ENCODE results near the gene CISD3.
A peak's percentile ranks its signal among the peaks of the same experiment; 100 is the strongest.
"Not testable (repeated sequence)": the region's sequence is repeated elsewhere in the genome, so short reads cannot be mapped to it uniquely, and the experiment has no call there.

The CISD3 gene

GRCh38 chr17:38707678-38708351 lies 22.3 kb upstream of the CISD3 start:
- DNase-seq = no peak

DNA sequence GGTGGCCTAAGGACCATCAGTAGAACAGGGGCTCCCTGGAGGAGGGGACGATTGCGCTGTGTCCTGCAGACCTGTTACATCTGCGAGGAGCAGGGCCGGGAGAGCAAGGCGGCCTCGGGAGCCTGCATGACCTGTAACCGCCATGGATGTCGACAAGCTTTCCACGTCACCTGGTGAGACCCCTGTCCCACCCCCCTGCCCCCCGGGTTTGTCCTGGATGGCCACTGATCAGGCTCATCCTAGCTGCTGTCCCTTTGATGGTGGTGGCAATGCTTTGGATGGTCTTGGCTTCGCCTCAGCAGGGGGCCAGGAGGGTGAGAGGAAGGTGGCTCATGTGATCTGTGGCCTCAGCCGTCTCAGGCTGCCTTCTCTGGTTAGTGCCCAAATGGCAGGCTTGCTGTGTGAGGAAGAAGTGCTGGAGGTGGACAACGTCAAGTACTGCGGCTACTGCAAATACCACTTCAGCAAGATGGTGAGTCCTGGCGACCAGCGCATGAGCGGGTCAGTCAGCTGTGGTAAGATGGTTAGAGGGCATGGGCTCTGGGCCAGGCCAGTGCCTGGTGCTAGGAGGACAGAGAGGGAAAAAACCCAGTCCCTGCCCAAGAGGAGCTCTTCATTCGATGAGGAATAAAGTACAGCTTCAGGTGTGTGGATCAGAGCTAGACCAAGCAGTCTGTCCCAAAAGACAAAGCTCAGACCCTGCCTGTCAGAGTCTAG lies 20.9 kb upstream of the CISD3 start:
- DNase-seq = no peak

- DNase-seq = no peak
Measured at GRCh38 chr17:38709864-38710603, 20.1 kb upstream of the CISD3 start.

DNA sequence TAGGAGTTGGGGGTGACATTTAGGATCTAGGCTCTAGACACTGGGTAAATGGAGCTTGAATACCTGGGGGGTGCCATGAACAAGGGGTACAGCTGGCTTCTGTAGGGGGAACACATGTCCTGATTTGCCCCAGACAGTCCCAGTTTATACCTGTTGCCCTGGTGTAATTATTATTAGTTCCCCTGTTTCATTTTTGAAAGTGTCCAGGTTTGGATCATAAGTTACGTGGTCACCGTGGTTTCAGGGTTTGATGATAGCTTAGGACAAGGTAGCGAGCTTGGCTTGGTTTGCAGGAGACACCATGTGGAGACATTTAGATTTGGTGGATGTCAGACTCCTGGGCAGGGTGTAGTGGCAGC lies 19.6 kb upstream of the CISD3 start:
- DNase-seq = no peak

DNA sequence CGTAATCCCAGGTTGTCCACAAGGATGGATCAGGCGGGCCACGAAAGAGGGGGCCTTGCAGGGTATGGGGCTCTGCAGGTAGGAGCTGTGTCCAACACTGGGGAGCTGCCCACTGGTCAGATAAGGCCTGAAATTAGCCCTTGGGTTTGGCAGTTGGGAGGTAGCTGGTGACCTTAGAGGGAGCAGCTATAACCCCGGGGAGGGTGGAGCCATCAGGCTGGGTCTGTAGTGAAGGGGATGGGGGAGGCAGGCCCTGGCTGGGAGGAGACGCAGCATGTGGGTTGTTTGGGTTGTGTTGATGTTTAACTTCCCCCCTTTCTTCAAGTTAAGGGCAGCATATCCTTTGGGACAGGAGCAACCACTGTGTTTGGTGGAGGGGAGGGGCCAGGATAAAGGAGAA lies 19.2 kb upstream of the CISD3 start:
- DNase-seq = no peak

DNA sequence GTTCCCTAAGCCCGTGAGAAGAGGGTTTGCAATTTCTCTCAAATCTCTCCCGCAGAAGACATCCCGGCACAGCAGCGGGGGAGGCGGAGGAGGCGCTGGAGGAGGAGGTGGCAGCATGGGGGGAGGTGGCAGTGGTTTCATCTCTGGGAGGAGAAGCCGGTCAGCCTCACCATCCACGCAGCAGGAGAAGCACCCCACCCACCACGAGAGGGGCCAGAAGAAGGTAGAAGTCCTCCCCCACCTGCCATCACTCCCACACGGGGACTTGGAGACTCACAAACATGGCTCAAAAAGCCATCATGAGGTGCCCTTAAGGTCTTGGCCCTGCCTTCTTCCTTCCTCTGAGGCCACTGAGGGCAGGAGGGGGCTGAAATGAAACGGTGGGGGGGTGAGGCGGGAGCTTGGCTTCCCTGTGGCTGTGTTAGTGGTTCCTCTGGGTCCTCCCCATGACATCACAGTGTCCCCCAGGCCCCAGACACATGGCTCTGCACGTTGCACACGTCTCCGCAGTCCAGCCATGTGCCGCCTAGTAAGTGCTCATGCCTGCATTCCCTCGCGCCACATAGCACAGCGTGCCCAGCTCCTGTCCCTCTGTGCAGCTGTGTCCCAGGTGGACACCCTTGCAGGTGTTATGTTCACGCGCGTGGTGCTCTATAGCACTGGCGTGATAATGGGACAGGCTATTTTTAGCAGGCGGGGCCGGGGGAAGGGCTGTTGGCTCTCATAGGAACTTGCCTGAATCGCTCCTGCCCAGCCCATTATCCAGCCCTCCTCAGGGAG lies 18.2 kb upstream of the CISD3 start:
- no peak for DNase-seq

DNA sequence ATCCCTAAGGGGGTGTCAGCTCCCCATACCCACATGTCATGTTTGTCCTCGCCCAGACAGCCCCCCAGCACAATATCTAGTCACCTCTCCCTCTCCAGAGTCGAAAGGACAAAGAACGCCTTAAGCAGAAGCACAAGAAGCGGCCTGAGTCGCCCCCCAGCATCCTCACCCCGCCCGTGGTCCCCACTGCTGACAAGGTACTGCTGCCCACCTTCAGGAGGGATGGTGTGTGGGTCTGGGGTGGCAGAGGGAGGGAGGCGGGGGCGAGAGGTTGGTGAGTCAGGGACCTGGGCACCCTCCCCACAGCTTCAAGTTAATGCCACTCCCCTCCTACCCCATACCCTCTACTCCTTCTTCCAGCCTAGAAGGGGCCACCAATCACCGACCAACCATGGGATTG lies 17.5 kb upstream of the CISD3 start:
- no peak for DNase-seq

DNA sequence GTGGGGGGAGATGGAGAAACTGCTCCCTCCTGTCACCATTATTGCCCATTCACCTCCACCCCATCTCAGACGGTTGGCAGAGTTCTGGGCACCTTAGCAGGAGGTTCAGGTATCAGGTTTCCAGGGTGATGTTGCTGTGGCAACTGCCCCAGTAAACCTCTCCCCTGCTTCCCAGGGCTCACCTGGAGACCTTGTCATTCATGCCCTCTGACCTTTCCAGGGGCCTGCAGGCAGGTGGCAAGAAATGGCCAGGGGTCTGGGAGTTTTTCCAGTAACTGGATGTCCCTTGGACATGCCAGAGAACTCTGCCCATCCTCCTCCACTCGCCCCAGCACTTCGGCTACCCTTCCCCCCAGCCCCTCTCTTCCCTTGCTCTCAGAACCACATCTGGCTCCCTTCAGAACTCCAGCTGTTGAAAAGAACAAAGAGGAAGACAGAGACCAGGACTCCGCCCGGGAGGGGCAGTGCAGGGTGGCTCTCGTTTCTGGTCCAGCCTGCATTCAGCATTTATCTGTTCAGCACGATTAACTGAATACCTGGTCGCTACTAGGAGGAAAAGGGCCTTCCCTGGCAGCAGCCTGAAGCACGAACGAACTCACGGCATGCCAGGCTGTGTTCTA lies 16.6 kb upstream of the CISD3 start:
- no peak for DNase-seq

- no peak for DNase-seq
Measured at GRCh38 chr17:38715216-38715943, 14.8 kb upstream of the CISD3 start.

DNA sequence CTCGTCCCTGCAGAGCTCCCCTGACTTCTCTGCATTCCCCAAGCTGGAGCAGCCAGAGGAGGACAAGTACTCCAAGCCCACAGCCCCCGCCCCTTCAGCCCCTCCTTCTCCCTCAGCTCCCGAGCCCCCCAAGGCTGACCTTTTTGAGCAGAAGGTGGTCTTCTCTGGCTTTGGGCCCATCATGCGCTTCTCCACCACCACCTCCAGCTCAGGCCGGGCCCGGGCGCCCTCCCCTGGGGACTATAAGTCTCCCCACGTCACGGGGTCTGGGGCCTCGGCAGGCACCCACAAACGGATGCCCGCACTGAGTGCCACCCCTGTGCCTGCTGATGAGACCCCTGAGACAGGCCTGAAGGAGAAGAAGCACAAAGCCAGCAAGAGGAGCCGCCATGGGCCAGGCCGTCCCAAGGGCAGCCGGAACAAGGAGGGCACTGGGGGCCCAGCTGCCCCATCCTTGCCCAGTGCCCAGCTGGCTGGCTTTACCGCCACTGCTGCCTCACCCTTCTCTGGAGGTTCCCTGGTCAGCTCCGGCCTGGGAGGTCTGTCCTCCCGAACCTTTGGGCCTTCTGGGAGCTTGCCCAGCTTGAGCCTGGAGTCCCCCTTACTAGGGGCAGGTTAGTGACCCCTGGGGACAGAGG lies 13.7 kb upstream of the CISD3 start:
- no peak for DNase-seq

GRCh38 chr17:38717139-38717745 lies 12.9 kb upstream of the CISD3 start:
- DNase-seq = no peak

- DNase-seq = no peak
Measured at GRCh38 chr17:38719289-38719942, 10.7 kb upstream of the CISD3 start.

DNA sequence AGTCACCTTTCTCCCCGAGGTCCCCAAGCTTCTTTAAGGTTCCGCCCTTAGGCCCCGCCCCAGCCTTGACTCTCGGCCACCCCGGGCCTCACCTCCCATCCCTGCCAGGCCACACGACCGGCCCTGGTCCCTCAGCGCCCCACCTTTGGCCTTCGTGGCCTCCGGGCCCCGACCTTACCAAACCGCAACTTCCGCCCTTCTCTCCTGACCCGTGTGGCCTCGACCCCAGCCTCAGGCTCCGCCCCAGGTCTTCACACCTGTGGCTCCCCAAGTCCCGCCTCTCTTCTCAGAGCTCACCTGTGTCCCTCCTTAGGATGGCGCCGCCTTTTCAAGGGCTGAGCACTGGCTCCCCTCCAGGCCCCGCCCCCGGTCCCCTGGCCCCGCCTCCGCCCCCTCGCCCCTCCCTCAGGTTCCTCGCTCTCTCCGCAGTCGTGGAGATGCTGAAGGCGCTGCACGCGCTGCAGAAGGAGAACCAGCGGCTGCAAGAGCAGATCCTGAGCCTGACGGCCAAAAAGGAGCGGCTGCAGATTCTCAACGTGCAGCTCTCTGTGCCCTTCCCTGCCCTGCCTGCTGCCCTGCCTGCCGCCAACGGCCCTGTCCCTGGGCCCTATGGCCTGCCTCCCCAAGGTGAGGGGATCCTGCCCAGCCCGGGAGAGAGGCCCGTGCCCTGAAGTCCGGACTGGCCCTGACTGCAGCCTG lies 10.0 kb upstream of the CISD3 start:
- no peak for DNase-seq

- DNase-seq = no peak
Measured at GRCh38 chr17:38720941-38721340, 9.2 kb upstream of the CISD3 start.

DNA sequence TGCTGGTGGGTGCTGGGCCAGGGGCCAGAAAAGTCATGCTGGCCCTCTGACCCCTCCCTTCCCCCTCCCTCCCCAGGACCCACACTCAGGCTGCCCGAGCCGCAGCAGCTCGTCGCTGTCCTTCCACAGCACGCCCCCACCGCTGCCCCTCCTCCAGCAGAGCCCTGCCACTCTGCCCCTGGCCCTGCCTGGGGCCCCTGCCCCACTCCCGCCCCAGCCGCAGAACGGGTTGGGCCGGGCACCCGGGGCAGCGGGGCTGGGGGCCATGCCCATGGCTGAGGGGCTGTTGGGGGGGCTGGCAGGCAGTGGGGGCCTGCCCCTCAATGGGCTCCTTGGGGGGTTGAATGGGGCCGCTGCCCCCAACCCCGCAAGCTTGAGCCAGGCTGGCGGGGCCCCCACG lies 8.3 kb upstream of the CISD3 start:
- no peak for DNase-seq

GRCh38 chr17:38724337-38724988 lies 5.7 kb upstream of the CISD3 start:
- peak in 1 of 5 experiments; percentile 32 for DNase-seq

DNA sequence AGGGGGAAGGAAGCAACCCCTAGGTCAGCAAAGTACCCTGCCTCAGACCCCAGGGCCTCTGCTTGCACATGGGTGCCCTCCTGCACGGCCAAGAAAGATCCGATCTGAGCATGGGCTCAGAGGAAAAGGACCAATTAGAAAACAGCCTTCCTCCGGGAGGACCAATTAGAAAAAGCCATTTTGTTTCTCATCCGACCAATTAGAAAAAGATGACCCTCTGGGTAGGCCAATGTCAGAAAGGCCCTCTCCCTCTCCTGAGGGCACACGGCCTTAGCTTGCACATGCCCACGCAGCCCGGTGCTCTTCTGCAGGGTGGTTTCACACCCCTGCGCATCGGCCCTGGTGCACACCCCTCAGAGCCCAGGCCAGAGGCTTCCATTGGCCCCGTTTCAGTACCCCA lies 5.1 kb upstream of the CISD3 start:
- no peak for DNase-seq

GRCh38 chr17:38726145-38726544 lies 4.0 kb upstream of the CISD3 start:
- DNase-seq = not testable (repeated sequence)

- peak in 3 of 5 experiments; percentile 60 to 81 (median 80) for DNase-seq
Measured at GRCh38 chr17:38727736-38728135, 2.4 kb upstream of the CISD3 start.

Data from T-helper 2 cell (primary cell).